ENCODE results near the gene GATA2.

GRCh38 chr3:128432971-128433836 is 59.8 kb downstream of the GATA2 start:
- TF ChIP-seq CTCF (IDR thresholded peaks at IDR 0.05) = no peak
- no peak for TF ChIP-seq POLR2A (IDR thresholded peaks at IDR 0.05)
